ENCODE results near the gene PSMA3. TPM values are rescaled to one million over a fixed set of nuclear protein-coding genes. Genes with fewer than 3 reads are reported as not detected.

Gene PSMA3
- total RNA-seq, 1 donor from 2014 or later, result 180 TPM

GRCh38 chr14:58309086-58309485, 64.4 kb downstream of the PSMA3 start:
- Mint-ChIP-seq H3K4me3 (ENCODE audit: unreplicated experiment) (no peak overlapping the region), H3K9me3 (ENCODE audit: unreplicated experiment) (no peaks in the 10 kb centered on the region), H3K27me3 (ENCODE audit: unreplicated experiment) (no peaks in the 10 kb centered on the region), H3K27ac (ENCODE audit: unreplicated experiment) (peak overlapping the region; percentile 55), H3K4me1 (ENCODE audit: unreplicated experiment) (no peaks in the 10 kb centered on the region), H3K36me3 (ENCODE audit: low read depth, unreplicated experiment) (peaks cover 20% of the 10 kb centered on the region)
- TF ChIP-seq, protein P1, sequence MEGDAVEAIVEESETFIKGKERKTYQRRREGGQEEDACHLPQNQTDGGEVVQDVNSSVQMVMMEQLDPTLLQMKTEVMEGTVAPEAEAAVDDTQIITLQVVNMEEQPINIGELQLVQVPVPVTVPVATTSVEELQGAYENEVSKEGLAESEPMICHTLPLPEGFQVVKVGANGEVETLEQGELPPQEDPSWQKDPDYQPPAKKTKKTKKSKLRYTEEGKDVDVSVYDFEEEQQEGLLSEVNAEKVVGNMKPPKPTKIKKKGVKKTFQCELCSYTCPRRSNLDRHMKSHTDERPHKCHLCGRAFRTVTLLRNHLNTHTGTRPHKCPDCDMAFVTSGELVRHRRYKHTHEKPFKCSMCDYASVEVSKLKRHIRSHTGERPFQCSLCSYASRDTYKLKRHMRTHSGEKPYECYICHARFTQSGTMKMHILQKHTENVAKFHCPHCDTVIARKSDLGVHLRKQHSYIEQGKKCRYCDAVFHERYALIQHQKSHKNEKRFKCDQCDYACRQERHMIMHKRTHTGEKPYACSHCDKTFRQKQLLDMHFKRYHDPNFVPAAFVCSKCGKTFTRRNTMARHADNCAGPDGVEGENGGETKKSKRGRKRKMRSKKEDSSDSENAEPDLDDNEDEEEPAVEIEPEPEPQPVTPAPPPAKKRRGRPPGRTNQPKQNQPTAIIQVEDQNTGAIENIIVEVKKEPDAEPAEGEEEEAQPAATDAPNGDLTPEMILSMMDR (IDR thresholded peaks at IDR 0.05; ENCODE audit: unreplicated experiment), result no peak
- DNase-seq (ENCODE audit: low spot score), result no peak

DNA sequence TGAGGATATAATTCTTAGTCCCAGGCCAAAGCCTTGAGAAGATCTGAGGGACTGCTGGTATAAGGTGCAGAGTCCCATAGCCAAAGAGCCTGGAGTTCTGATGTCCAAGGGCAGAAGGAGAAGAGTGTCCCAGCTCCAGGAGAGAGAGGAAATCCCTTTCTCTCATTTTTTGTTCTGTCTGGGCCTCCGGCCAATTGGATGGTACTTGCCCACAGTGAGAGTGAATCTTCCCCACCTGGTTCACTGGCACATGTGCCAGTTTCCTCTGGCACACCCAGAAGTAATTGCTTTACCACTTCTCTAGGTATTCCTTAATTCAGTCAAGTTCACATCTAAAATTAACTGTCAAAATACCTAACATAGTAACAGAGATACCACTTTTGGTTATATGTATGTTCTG, 69.1 kb downstream of the PSMA3 start:
- Mint-ChIP-seq H3K36me3 (ENCODE audit: low read depth, unreplicated experiment) (peaks cover 18% of the 10 kb centered on the region), H3K4me3 (ENCODE audit: unreplicated experiment) (no peak overlapping the region), H3K4me1 (ENCODE audit: unreplicated experiment) (no peaks in the 10 kb centered on the region), H3K27ac (ENCODE audit: unreplicated experiment) (no peak overlapping the region), H3K9me3 (ENCODE audit: unreplicated experiment) (no peaks in the 10 kb centered on the region), H3K27me3 (ENCODE audit: unreplicated experiment) (no peaks in the 10 kb centered on the region)
- TF ChIP-seq, protein P1 (IDR thresholded peaks at IDR 0.05; ENCODE audit: unreplicated experiment), result no peak
- no peak for DNase-seq (ENCODE audit: low spot score)

- DNase-seq (ENCODE audit: low spot score), result no peak
- TF ChIP-seq, protein P1 (IDR thresholded peaks at IDR 0.05; ENCODE audit: unreplicated experiment), result no peak
- Mint-ChIP-seq H3K9me3 (ENCODE audit: unreplicated experiment) (no peaks in the 10 kb centered on the region), H3K4me1 (ENCODE audit: unreplicated experiment) (no peaks in the 10 kb centered on the region), H3K27ac (ENCODE audit: unreplicated experiment) (no peak overlapping the region), H3K27me3 (ENCODE audit: unreplicated experiment) (no peaks in the 10 kb centered on the region), H3K4me3 (ENCODE audit: unreplicated experiment) (no peak overlapping the region), H3K36me3 (ENCODE audit: low read depth, unreplicated experiment) (peaks cover 10% of the 10 kb centered on the region)
Observed at GRCh38 chr14:58315606-58316005, 71.0 kb downstream of the PSMA3 start.

Other genes starting within 250 kb of the PSMA3 start
- 10.5 TPM for gene ARMH4, start 92.6 kb upstream of the PSMA3 start, total RNA-seq (ENCODE audit: unreplicated experiment)
- gene ACTR10, start 44.7 kb upstream of the PSMA3 start, total RNA-seq (ENCODE audit: unreplicated experiment), result 50.2 TPM
- gene ARID4A, start 53.7 kb downstream of the PSMA3 start, total RNA-seq (ENCODE audit: unreplicated experiment), result 45.4 TPM
- not detected for gene TOMM20L, start 151.1 kb downstream of the PSMA3 start, total RNA-seq (ENCODE audit: unreplicated experiment)
- 42.1 TPM for gene TIMM9, start 182.7 kb downstream of the PSMA3 start, total RNA-seq (ENCODE audit: unreplicated experiment)
- gene KIAA0586, start 182.9 kb downstream of the PSMA3 start, total RNA-seq (ENCODE audit: unreplicated experiment), result 18.3 TPM